ENCODE results near the gene CDH5. TPM values are rescaled to one million over a fixed set of nuclear protein-coding genes. Genes with fewer than 3 reads are reported as not detected.

Gene CDH5
- total RNA-seq, 1 experiment from 2014 or later: 0.25 TPM

DNA sequence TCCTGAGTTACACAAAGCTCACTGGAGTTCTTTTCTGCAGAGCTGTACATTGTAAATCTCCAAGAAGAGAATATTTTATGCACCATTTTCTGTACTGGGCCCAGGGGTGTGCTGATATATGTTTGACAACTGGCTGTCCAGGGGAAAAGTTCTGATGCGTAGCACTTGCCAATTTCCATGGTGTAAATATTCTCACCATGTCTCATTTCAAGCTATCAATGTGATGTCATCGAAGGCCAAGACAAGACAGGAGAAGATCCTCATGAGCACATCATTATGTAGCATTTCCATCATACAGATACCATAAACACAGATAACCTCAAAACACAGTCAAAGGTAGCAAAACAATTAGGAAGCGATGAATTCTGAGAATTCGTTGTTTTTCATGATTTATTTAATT, 18.9 kb downstream of the CDH5 start:
- Histone ChIP-seq H3K27me3 (replicated peaks; ENCODE audit: control insufficient read depth, insufficient read depth, low read length) (no peaks in the 10 kb centered on the region), H3K4me3 (ENCODE audit: low read depth, low read length) (no peak overlapping the region), H3K9me3 (no peaks in the 10 kb centered on the region), H3K36me3 (ENCODE audit: control insufficient read depth, insufficient read depth, low read length) (no peaks in the 10 kb centered on the region), H3K4me1 (peaks cover 19% of the 10 kb centered on the region)
- intact Hi-C loops (cut with micrococcal nuclease; ENCODE audit: unreplicated experiment): no loop called here
- no peaks in the 10 kb centered on the region for H3K36me3 Mint-ChIP-seq (ENCODE audit: insufficient read depth, unreplicated experiment)
- POLR2A ChIA-PET: no interaction called here
- H3K9me3 Mint-ChIP-seq (ENCODE audit: unreplicated experiment): peaks cover 7% of the 10 kb centered on the region
- CTCF ChIA-PET: no interaction called here
- H3K4me3 Mint-ChIP-seq (ENCODE audit: unreplicated experiment): no peak overlapping the region
- H3K27me3 Mint-ChIP-seq (ENCODE audit: insufficient read depth, unreplicated experiment): no peaks in the 10 kb centered on the region
- no TSS peak for BruUV-seq (replicated peaks)
- peaks cover 7% of the 10 kb centered on the region for H3K4me1 Mint-ChIP-seq (ENCODE audit: low read depth, unreplicated experiment)
- DNase-seq: no peak
- TF ChIP-seq, protein P1, sequence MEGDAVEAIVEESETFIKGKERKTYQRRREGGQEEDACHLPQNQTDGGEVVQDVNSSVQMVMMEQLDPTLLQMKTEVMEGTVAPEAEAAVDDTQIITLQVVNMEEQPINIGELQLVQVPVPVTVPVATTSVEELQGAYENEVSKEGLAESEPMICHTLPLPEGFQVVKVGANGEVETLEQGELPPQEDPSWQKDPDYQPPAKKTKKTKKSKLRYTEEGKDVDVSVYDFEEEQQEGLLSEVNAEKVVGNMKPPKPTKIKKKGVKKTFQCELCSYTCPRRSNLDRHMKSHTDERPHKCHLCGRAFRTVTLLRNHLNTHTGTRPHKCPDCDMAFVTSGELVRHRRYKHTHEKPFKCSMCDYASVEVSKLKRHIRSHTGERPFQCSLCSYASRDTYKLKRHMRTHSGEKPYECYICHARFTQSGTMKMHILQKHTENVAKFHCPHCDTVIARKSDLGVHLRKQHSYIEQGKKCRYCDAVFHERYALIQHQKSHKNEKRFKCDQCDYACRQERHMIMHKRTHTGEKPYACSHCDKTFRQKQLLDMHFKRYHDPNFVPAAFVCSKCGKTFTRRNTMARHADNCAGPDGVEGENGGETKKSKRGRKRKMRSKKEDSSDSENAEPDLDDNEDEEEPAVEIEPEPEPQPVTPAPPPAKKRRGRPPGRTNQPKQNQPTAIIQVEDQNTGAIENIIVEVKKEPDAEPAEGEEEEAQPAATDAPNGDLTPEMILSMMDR (IDR thresholded peaks at IDR 0.05; ENCODE audit: insufficient read depth in 1 of 2, low read depth in 1 of 2, low read length in 1 of 2, severe bottlenecking in 1 of 2, unreplicated experiment in 1 of 2): no peak
- no peak overlapping the region for H3K27ac Mint-ChIP-seq (ENCODE audit: unreplicated experiment)

DNA sequence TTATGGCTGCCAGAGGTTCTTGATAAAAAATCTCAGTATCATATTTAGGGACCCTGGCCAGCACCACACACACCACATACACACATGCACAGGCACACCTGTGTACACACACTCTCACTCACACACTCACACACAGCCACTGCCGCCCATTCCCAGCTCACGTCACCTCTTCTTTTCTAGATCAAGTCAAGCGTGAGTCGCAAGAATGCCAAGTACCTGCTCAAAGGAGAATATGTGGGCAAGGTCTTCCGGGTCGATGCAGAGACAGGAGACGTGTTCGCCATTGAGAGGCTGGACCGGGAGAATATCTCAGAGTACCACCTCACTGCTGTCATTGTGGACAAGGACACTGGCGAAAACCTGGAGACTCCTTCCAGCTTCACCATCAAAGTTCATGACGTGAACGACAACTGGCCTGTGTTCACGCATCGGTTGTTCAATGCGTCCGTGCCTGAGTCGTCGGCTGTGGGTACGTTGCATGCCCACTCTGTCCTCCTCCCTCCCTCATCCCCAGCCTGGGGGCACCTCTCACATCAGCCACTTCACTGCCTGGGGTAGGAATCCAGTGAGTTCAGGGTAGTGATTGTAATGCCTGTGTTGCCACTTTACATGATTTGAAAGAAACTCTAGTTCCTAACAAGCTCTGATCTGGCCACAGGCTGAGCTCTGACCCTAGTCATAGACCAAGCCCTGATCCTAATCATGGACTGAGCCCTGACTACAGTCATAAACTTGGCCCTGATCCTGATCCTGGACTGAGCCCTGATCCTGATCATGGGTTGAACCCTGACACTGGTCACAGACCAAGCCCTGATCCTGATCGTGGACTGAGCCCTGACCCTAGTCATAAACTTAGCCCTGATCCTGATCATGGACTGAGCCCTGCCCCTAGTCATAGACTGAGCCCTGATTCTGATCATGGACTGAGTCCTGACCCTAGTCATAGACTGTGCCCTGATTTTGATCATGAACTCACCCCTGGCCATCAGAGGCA, 20.4 kb downstream of the CDH5 start:
- POLR2A ChIA-PET: no interaction called here

DNA sequence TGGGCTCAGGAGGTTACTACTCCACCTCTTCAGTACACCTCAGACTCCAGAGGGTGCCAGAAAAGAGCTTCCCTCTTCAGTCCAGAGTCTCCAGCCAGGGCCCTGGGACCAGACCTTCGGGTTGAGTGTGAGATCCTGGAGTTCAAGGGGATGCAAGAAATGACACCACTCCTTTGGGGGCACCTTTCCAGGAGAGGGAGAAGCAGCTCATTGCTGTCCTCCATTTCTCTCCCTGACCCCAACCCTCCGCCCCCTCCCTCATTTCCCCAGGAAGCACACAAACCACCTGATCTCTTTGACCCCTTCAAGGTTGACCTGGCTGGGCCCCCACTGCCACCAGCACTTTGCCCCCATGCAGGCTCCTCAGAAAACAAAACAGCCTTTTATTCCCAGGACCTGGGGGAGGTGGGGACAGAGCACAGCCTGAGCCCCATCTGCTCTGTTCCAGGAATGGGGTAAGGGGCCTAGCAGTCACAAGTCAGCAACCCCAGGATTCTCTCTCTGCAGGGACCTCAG, 21.4 kb downstream of the CDH5 start:
- Histone ChIP-seq H3K4me1 (peaks cover 8% of the 10 kb centered on the region), H3K4me3 (ENCODE audit: low read depth, low read length) (no peak overlapping the region), H3K36me3 (ENCODE audit: control insufficient read depth, insufficient read depth, low read length) (no peaks in the 10 kb centered on the region), H3K9me3 (no peaks in the 10 kb centered on the region), H3K27me3 (replicated peaks; ENCODE audit: control insufficient read depth, insufficient read depth, low read length) (no peaks in the 10 kb centered on the region)
- Mint-ChIP-seq H3K4me1 (ENCODE audit: low read depth, unreplicated experiment) (peaks cover 7% of the 10 kb centered on the region), H3K27ac (ENCODE audit: unreplicated experiment) (no peak overlapping the region), H3K36me3 (ENCODE audit: insufficient read depth, unreplicated experiment) (no peaks in the 10 kb centered on the region), H3K4me3 (ENCODE audit: unreplicated experiment) (no peak overlapping the region), H3K27me3 (ENCODE audit: insufficient read depth, unreplicated experiment) (no peaks in the 10 kb centered on the region), H3K9me3 (ENCODE audit: unreplicated experiment) (no peaks in the 10 kb centered on the region)
- TF ChIP-seq, protein P1 (IDR thresholded peaks at IDR 0.05; ENCODE audit: insufficient read depth in 1 of 2, low read depth in 1 of 2, low read length in 1 of 2, severe bottlenecking in 1 of 2, unreplicated experiment in 1 of 2): no peak
- ChIA-PET POLR2A (no interaction called here), CTCF (no interaction called here)
- intact Hi-C loops (cut with micrococcal nuclease; ENCODE audit: unreplicated experiment): no loop called here
- DNase-seq: no peak
- BruUV-seq (replicated peaks): no TSS peak

More for the DNA sequence above, 20.4 kb downstream of the CDH5 start:
- H3K27me3 ChIP-seq (replicated peaks; ENCODE audit: control insufficient read depth, insufficient read depth, low read length): no peaks in the 10 kb centered on the region
- Mint-ChIP-seq H3K9me3 (ENCODE audit: unreplicated experiment) (no peaks in the 10 kb centered on the region), H3K27ac (ENCODE audit: unreplicated experiment) (no peak overlapping the region), H3K36me3 (ENCODE audit: insufficient read depth, unreplicated experiment) (no peaks in the 10 kb centered on the region), H3K4me3 (ENCODE audit: unreplicated experiment) (no peak overlapping the region), H3K4me1 (ENCODE audit: low read depth, unreplicated experiment) (peaks cover 7% of the 10 kb centered on the region), H3K27me3 (ENCODE audit: insufficient read depth, unreplicated experiment) (no peaks in the 10 kb centered on the region)
- intact Hi-C loops (cut with micrococcal nuclease; ENCODE audit: unreplicated experiment): no loop called here
- no peak for DNase-seq
- TF ChIP-seq, protein P1 (IDR thresholded peaks at IDR 0.05; ENCODE audit: insufficient read depth in 1 of 2, low read depth in 1 of 2, low read length in 1 of 2, severe bottlenecking in 1 of 2, unreplicated experiment in 1 of 2): no peak
- no TSS peak for BruUV-seq (replicated peaks)
- peaks cover 18% of the 10 kb centered on the region for H3K4me1 ChIP-seq
- CTCF ChIA-PET: no interaction called here
- no peaks in the 10 kb centered on the region for H3K36me3 ChIP-seq (ENCODE audit: control insufficient read depth, insufficient read depth, low read length)
- H3K9me3 ChIP-seq: no peaks in the 10 kb centered on the region
- H3K4me3 ChIP-seq (ENCODE audit: low read depth, low read length): no peak overlapping the region
